GM08714 (cell line): ENCODE results near the gene ZEB1.
A peak's percentile ranks its signal among the peaks of the same experiment; 100 is the strongest.
"Not testable (repeated sequence)": the region's sequence is repeated elsewhere in the genome, so short reads cannot be mapped to it uniquely, and the experiment has no call there.

ENCODE experiments used
- H3K4me3 ChIP-seq: fragments of 200-500 bp; sonication (Bioruptor generic); 2 replicates; pipeline ENCODE4 v1.5.1; 2014; ENCODE audit warnings: mild to moderate bottlenecking, low read length, inconsistent platforms
- ZNF274 ChIP-seq: IDR thresholded peaks from 2 replicates; pipeline ENCODE4 v1.6.1; 2012; ENCODE audit warnings: mild to moderate bottlenecking, low read depth, low read length

The ZEB1 gene

GRCh38 chr10:31372439-31372838 is 53.4 kb downstream of the ZEB1 start:
- TF ChIP-seq ZNF274 = no peak

GRCh38 chr10:31374146-31374696 is 55.2 kb downstream of the ZEB1 start:
- H3K4me3 ChIP-seq = no peak overlapping the region
- TF ChIP-seq ZNF274 = no peak

More at GRCh38 chr10:31372439-31372838, 53.4 kb downstream of the ZEB1 start:
- H3K4me3 ChIP-seq = no peak overlapping the region

GRCh38 chr10:31381171-31381570 is 62.2 kb downstream of the ZEB1 start:
- TF ChIP-seq ZNF274 = no peak
- no peak overlapping the region for H3K4me3 ChIP-seq

GRCh38 chr10:31381766-31382316 is 62.8 kb downstream of the ZEB1 start:
- H3K4me3 ChIP-seq = no peak overlapping the region

GRCh38 chr10:31383810-31384588 is 65.0 kb downstream of the ZEB1 start:
- TF ChIP-seq ZNF274 = no peak
- H3K4me3 ChIP-seq = peak overlapping the region; percentile 49; the same call in 1 of the 2 replicates

More at GRCh38 chr10:31381766-31382316, 62.8 kb downstream of the ZEB1 start:
- TF ChIP-seq ZNF274 = no peak

- peak overlapping the region; percentile 49 for H3K4me3 ChIP-seq
- no peak for TF ChIP-seq ZNF274
These were observed 65.6 kb downstream of the ZEB1 start for GRCh38 chr10:31384589-31384949.

- no peak for TF ChIP-seq ZNF274
- H3K4me3 ChIP-seq = no peak overlapping the region
These were observed 71.8 kb downstream of the ZEB1 start for GRCh38 chr10:31390804-31391203.

GRCh38 chr10:31393844-31394243 is 74.8 kb downstream of the ZEB1 start:
- no peak overlapping the region for H3K4me3 ChIP-seq
- TF ChIP-seq ZNF274 = no peak

- H3K4me3 ChIP-seq = no peak overlapping the region
- TF ChIP-seq ZNF274 = no peak
These were observed 76.7 kb downstream of the ZEB1 start for GRCh38 chr10:31395695-31396094.

- no peak for TF ChIP-seq ZNF274
- H3K4me3 ChIP-seq = no peak overlapping the region
These were observed 77.4 kb downstream of the ZEB1 start for GRCh38 chr10:31396376-31396775.

GRCh38 chr10:31397852-31398251 is 78.8 kb downstream of the ZEB1 start:
- no peak overlapping the region for H3K4me3 ChIP-seq
- TF ChIP-seq ZNF274 = no peak

GRCh38 chr10:31399171-31399570 is 80.2 kb downstream of the ZEB1 start:
- TF ChIP-seq ZNF274 = no peak
- H3K4me3 ChIP-seq = no peak overlapping the region

GRCh38 chr10:31399631-31400030 is 80.6 kb downstream of the ZEB1 start:
- no peak overlapping the region for H3K4me3 ChIP-seq
- TF ChIP-seq ZNF274 = no peak

- TF ChIP-seq ZNF274 = no peak
- no peak overlapping the region for H3K4me3 ChIP-seq
These were observed 82.3 kb downstream of the ZEB1 start for GRCh38 chr10:31401287-31401686.

GRCh38 chr10:31404640-31405039 is 85.6 kb downstream of the ZEB1 start:
- TF ChIP-seq ZNF274 = no peak
- H3K4me3 ChIP-seq = no peak overlapping the region

GRCh38 chr10:31405829-31406228 is 86.8 kb downstream of the ZEB1 start:
- not testable (repeated sequence) for H3K4me3 ChIP-seq

- H3K4me3 ChIP-seq = not testable (repeated sequence)
These were observed 93.4 kb downstream of the ZEB1 start for GRCh38 chr10:31412397-31412796.
